CD14-positive monocyte (primary cell): ENCODE data around the gene HTR2B. TPM values are rescaled to one million over a fixed set of nuclear protein-coding genes. Genes with fewer than 3 reads are reported as not detected.

Source experiments
- DNase-seq, 3 donors: peaks; one replicate each; pipeline ENCODE4 v3.0.0-alpha.2; 2011 to 2022
- H2AFZ ChIP-seq: 2 replicates; pipeline ENCODE4 v1.6.0; 2012; ENCODE audit warnings: mild to moderate bottlenecking, low read depth, low read length, inconsistent platforms; ENCODE audit not compliant: insufficient read depth, poor library complexity, severe bottlenecking
- H3K27ac ChIP-seq, 2 donors: 1 replicate in 1 of 2; 2 replicates in 1 of 2; pipeline ENCODE4 v1.5.1; 2012 to 2013; ENCODE audit warnings: low read length in 2 of 2, control low read depth in 1 of 2, inconsistent platforms in 1 of 2, low read depth in 1 of 2, mild to moderate bottlenecking in 1 of 2
- H3K27me3 ChIP-seq, 2 donors: one replicate each; pipeline versions ENCODE4 v1.6.0 to v1.6.1; 2011 to 2013; ENCODE audit warnings: low read length in 2 of 2; ENCODE audit not compliant: control insufficient read depth in 2 of 2, insufficient read depth in 2 of 2
- H3K36me3 ChIP-seq, 2 donors: replicated peaks in 1 of 2; 1 replicate in 1 of 2; 2 replicates in 1 of 2; pipeline versions ENCODE4 v1.5.1 to v1.6.1; 2012 to 2013; ENCODE audit warnings: low read length in 2 of 2, control low read depth in 1 of 2, inconsistent platforms in 1 of 2, mild to moderate bottlenecking in 1 of 2; ENCODE audit not compliant: insufficient read depth in 2 of 2, control insufficient read depth in 1 of 2
- H3K4me1 ChIP-seq, 2 donors: 1 replicate in 1 of 2; 2 replicates in 1 of 2; pipeline versions ENCODE4 v1.5.1 to v1.6.1; 2012 to 2013; ENCODE audit warnings: low read length in 2 of 2, control low read depth in 1 of 2, inconsistent platforms in 1 of 2, mild to moderate bottlenecking in 1 of 2, moderate library complexity in 1 of 2; ENCODE audit not compliant: insufficient read depth in 2 of 2, control insufficient read depth in 1 of 2
- H3K4me2 ChIP-seq: replicated peaks from 2 replicates; pipeline ENCODE3; 2012; ENCODE audit warnings: low read length, moderate library complexity, mild to moderate bottlenecking; ENCODE audit not compliant: poor library complexity, severe bottlenecking; ENCODE audit errors: extremely low read depth
- H3K4me3 ChIP-seq, 3 experiments: fragments of 200-600 bp in 1 of 3; sonication (generic) in 1 of 3; replicated peaks in 1 of 3; 1 replicate in 2 of 3; 2 replicates in 1 of 3; pipeline ENCODE4 v1.5.1; 2011 to 2013; ENCODE audit warnings: low read length in 3 of 3, mild to moderate bottlenecking in 3 of 3, control low read depth in 2 of 3, low read depth in 2 of 3, inconsistent platforms in 1 of 3, moderate library complexity in 1 of 3
- H3K79me2 ChIP-seq: 2 replicates; pipeline ENCODE4 v1.6.0; 2012; ENCODE audit warnings: mild to moderate bottlenecking, control low read depth, inconsistent platforms, low read length, moderate library complexity; ENCODE audit not compliant: insufficient read depth
- H3K9ac ChIP-seq: 2 replicates; pipeline ENCODE4 v1.6.0; 2017; ENCODE audit warnings: low read length, mild to moderate bottlenecking; ENCODE audit not compliant: insufficient read depth, poor library complexity, severe bottlenecking
- H3K9me3 ChIP-seq, 2 donors: replicated peaks in 1 of 2; 1 replicate in 1 of 2; 2 replicates in 1 of 2; pipeline versions ENCODE4 v1.5.1 to v1.6.1; 2012 to 2013; ENCODE audit warnings: low read length in 2 of 2, control low read depth in 1 of 2; ENCODE audit not compliant: control insufficient read depth in 1 of 2, insufficient read depth in 1 of 2
- H4K20me1 ChIP-seq: 2 replicates; pipeline ENCODE4 v1.6.0; 2012; ENCODE audit warnings: mild to moderate bottlenecking, low read length, control low read depth, moderate library complexity; ENCODE audit not compliant: insufficient read depth
- H3K27ac Mint-ChIP-seq, 7 donors: one replicate each; pipeline ENCODE4 v1.8.0; 2020; ENCODE audit warnings: mild to moderate bottlenecking in 7 of 7, mixed read lengths in 7 of 7, moderate library complexity in 6 of 7, inconsistent platforms in 2 of 7
- H3K27me3 Mint-ChIP-seq, 3 donors: one replicate each; pipeline ENCODE4 v1.8.0; 2021 to 2022; ENCODE audit warnings: low read depth in 3 of 3, mild to moderate bottlenecking in 3 of 3, mixed read lengths in 3 of 3, moderate library complexity in 3 of 3, inconsistent platforms in 1 of 3
- H3K36me3 Mint-ChIP-seq, 2 donors: one replicate each; pipeline ENCODE4 v1.8.0; 2020; ENCODE audit warnings: mixed read lengths in 2 of 2, inconsistent platforms in 1 of 2, mild to moderate bottlenecking in 1 of 2
- H3K4me1 Mint-ChIP-seq: one replicate; pipeline ENCODE4 v1.8.0; 2020; ENCODE audit warnings: mild to moderate bottlenecking, mixed read lengths
- H3K4me3 Mint-ChIP-seq, 2 donors: one replicate each; pipeline ENCODE4 v1.8.0; 2020; ENCODE audit warnings: mild to moderate bottlenecking in 2 of 2, mixed read lengths in 2 of 2, moderate library complexity in 1 of 2
- H3K9me3 Mint-ChIP-seq, 7 donors: one replicate each; pipeline ENCODE4 v1.8.0; 2020 to 2022; ENCODE audit warnings: mixed read lengths in 7 of 7, mild to moderate bottlenecking in 6 of 7, moderate library complexity in 6 of 7, inconsistent platforms in 2 of 7
- WGBS: methylation state at CpG from one replicate; pipeline ENCODE4 v1.1.5; 2013; ENCODE audit warnings: missing lambda C conversion rate; ENCODE audit not compliant: insufficient coverage; 5-methylcytosine and 5-hydroxymethylcytosine counted together
- intact Hi-C, 2 donors: fragments of 100-400 bp; cut with micrococcal nuclease; formaldehyde crosslinking; loops; one replicate each; pipeline versions ENCODE4 v1.15.0 to v1.15.1; 2023
- polyA plus RNA-seq, 3 donors: library from polyadenylated mRNA; depleted of rRNA in 1 of 3; unstranded in 2 of 3; stranded (reverse) in 1 of 3; fragments of 300-500 nt in 2 of 3; fragments of >200 nt in 1 of 3; fragmentation: Illumina TruSeq in 2 of 3; gene quantifications; 1 replicate in 2 of 3; 2 replicates in 1 of 3; pipeline ENCODE4 v1.2.3, GENCODE V29; 2012 to 2021
- TF ChIP-seq, protein P1 (sequence below): fragments of 200-600 bp; IDR thresholded peaks from one replicate; pipeline ENCODE4 v1.8.0; 2022; ENCODE audit warnings: antibody characterized with exemption, mild to moderate bottlenecking

HTR2B gene
- polyA plus RNA-seq, 3 donors, result not detected

DNA sequence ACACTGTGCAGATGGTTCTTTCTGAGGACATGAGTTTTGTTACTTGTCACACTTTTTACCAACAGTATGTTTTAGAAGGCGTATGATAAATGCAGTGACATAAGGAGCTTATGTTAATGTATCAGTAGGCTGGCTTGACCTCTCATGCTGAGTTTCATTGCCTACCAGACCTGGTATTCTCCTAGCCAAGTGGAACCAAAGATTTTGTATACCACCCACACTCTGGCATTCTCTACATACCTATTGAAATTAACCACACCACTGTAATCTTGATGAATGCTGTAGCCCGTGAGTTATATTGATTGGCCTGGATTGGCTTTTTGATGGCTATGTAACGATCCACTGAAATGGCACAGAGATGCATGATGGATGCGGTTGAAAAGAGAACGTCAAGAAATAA lies 11.4 kb downstream of the HTR2B start:
- Histone ChIP-seq H3K36me3 (peaks cover 31 to 78% of the 10 kb centered on the region in 2 donors), H3K4me2 (no peak overlapping the region), H3K27ac (no peak overlapping the region), H3K4me1 (no peaks in the 10 kb centered on the region), H2AFZ (no peak overlapping the region), H4K20me1 (no peaks in the 10 kb centered on the region), H3K4me3 (no peak overlapping the region), H3K9me3 (no peaks in the 10 kb centered on the region), H3K9ac (no peak overlapping the region), H3K27me3 (no peaks in the 10 kb centered on the region), H3K79me2 (no peaks in the 10 kb centered on the region)
- no CpG with 5 or more reads among the region's 5 CpGs for WGBS
- Mint-ChIP-seq H3K4me1 (no peaks in the 10 kb centered on the region), H3K9me3 (no peaks in the 10 kb centered on the region), H3K27ac (no peak overlapping the region), H3K36me3 (peaks cover 64 to 67% of the 10 kb centered on the region in 2 donors), H3K27me3 (no peaks in the 10 kb centered on the region), H3K4me3 (no peak overlapping the region)
- no peak for DNase-seq
- intact Hi-C loops, result no loop called here
- TF ChIP-seq, protein P1, sequence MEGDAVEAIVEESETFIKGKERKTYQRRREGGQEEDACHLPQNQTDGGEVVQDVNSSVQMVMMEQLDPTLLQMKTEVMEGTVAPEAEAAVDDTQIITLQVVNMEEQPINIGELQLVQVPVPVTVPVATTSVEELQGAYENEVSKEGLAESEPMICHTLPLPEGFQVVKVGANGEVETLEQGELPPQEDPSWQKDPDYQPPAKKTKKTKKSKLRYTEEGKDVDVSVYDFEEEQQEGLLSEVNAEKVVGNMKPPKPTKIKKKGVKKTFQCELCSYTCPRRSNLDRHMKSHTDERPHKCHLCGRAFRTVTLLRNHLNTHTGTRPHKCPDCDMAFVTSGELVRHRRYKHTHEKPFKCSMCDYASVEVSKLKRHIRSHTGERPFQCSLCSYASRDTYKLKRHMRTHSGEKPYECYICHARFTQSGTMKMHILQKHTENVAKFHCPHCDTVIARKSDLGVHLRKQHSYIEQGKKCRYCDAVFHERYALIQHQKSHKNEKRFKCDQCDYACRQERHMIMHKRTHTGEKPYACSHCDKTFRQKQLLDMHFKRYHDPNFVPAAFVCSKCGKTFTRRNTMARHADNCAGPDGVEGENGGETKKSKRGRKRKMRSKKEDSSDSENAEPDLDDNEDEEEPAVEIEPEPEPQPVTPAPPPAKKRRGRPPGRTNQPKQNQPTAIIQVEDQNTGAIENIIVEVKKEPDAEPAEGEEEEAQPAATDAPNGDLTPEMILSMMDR, result no peak

- Histone ChIP-seq H3K9ac (no peak overlapping the region), H3K79me2 (no peaks in the 10 kb centered on the region), H3K27me3 (no peaks in the 10 kb centered on the region), H4K20me1 (no peaks in the 10 kb centered on the region), H3K4me1 (no peaks in the 10 kb centered on the region), H3K9me3 (no peaks in the 10 kb centered on the region), H3K36me3 (peaks cover 43 to 93% of the 10 kb centered on the region in 2 donors), H3K4me3 (no peak overlapping the region), H3K4me2 (no peak overlapping the region), H2AFZ (no peak overlapping the region), H3K27ac (no peak overlapping the region)
- Mint-ChIP-seq H3K36me3 (peaks cover 66 to 73% of the 10 kb centered on the region in 2 donors), H3K4me3 (no peak overlapping the region), H3K4me1 (no peaks in the 10 kb centered on the region), H3K27ac (no peak overlapping the region), H3K9me3 (no peaks in the 10 kb centered on the region), H3K27me3 (no peaks in the 10 kb centered on the region)
- intact Hi-C loops, result no loop called here
- TF ChIP-seq, protein P1, result no peak
- 100% methylated on average over 1 of the region's 1 CpG for WGBS
- DNase-seq, result no peak
Observed at GRCh38 chr2:231111987-231112386, 12.9 kb downstream of the HTR2B start.
